HG03060 (cell line): ENCODE measurements around the gene MAPK13.

Experiments used
- ATAC-seq: cut with Tn5 transposase; IDR thresholded peaks from one replicate; pipeline ENCODE4 v1.9.1; 2021; ENCODE audit warnings: low read depth, moderate number of reproducible peaks; ENCODE audit not compliant: unreplicated experiment

MAPK13 gene

GRCh38 chr6:36142971-36143838 is 12.9 kb downstream of the MAPK13 start:
- ATAC-seq, result no peak

DNA sequence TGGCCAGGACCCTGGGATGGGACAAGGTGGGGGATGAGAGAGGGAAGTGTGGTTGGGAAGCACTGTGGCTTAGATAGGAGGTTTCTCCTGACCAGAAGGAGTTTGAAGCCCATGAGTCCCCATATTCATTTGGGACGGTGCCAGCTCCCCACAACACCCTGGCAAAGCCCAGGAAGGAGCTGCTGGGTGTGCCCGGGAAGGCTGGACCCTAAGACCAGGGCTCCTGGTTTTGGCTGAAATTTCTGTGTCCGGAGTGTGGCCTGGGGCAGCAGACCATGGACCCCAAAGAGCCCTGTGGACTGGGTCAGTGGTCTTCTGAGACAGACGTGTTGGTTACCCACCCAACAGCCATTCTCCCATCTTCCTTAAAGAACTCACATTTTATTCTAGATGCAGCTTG is 15.2 kb downstream of the MAPK13 start:
- ATAC-seq, result no peak

DNA sequence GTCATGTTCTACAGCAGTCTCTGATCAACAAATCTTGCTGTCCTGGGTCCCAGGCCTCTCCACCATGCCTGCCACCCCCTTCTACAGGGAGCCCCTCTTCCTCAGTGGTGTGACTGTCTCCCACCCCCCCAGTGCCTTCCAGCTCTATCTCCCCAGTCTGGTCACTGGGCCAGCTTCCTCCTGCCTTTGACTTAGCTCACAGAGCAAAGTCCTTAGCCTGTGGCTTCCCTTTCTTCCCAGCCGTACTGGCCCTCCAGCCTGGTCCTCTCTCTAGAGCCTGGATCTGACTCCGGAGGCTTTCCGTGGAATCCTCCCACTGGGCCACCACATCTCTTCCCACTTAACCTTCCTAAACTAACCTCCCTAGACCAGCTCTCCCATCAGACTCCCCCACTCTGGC is 17.0 kb downstream of the MAPK13 start:
- ATAC-seq, result no peak

DNA sequence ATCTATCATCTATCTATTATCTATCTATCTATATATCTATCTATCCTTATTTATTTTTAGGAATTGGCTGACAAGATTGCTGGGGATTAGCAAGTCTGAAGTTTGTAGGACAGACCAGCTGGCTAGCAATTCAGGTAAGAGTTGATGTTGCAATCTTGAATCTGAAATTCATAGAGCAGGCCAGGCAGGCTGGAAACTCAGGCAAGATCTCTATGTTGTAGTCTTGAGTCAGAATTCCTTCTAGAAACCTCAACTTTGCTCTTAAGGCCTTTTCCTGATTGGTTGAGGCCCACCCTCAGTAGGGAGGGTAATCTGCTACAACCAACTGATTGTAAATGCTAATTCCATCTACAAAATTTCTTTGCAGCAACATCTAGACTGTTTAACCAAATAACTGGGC is 19.2 kb downstream of the MAPK13 start:
- no peak for ATAC-seq

DNA sequence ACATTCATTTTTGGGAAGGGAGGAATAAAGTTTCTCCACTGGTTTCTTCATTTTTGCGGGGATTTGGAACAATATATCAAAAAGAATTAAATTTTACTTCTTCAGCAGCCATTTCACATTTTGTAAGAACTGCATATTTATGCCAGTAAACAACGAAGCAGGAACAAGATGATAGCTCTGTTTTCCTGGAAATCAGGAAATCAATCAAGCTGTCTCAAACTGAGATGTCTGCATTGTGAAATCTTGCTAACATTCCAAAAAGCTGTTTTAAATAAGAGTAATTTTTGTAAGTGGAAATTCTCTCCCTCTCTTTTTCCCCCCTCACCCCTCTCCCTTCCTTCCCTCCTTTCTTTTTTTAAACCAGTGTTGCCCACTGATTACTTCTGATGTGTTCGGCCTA is 20.0 kb downstream of the MAPK13 start:
- no peak for ATAC-seq

DNA sequence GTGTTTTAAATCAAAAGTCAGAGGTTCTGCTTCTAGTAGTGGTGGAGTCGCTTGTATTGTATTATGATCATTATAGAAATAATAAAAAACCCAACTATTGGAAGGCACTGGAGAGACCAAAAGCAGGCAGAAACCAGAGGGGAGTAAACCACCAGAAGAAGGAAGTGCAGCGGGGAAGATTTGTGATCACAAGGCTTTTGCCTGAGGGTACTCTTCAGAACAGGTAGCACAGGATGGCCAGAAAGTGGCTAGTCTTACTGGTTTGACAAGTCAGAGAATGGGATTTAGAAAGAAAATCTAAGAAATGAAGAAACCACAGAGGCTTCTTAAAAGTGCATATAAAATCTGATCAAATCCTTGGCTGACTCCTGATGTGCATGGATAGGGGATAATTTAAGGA is 24.0 kb downstream of the MAPK13 start:
- no peak for ATAC-seq

- no peak for ATAC-seq
These were observed 25.3 kb downstream of the MAPK13 start for GRCh38 chr6:36155662-36156061.

DNA sequence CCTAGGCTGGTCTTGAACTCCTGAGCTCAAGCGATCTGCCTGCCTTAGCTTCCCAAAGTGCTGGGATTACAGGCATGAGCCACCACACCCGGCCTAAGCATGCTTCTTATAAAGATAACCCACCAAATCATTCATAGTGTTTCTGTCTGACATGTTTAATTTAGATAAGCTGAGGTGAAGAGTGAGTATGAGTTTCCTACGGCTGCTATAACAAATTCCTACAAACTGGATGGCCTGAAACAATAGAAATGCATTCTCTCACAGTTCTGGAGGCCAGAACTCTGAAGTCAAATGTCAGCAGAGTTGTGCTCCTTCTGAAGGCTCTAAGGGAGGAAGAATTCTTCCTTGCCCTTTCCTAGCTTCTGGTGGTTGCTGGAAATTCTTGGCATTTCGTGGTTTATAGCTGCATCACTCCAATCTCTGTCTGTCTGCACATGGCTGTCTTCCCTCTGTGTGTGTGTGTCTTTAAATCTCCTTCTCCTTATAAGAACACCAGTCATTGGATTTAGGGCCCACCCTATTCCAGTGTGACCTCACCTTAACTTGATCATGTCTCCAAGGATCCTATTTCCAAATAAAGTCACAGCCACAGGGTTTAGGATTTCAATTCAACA is 29.9 kb downstream of the MAPK13 start:
- ATAC-seq, result no peak

DNA sequence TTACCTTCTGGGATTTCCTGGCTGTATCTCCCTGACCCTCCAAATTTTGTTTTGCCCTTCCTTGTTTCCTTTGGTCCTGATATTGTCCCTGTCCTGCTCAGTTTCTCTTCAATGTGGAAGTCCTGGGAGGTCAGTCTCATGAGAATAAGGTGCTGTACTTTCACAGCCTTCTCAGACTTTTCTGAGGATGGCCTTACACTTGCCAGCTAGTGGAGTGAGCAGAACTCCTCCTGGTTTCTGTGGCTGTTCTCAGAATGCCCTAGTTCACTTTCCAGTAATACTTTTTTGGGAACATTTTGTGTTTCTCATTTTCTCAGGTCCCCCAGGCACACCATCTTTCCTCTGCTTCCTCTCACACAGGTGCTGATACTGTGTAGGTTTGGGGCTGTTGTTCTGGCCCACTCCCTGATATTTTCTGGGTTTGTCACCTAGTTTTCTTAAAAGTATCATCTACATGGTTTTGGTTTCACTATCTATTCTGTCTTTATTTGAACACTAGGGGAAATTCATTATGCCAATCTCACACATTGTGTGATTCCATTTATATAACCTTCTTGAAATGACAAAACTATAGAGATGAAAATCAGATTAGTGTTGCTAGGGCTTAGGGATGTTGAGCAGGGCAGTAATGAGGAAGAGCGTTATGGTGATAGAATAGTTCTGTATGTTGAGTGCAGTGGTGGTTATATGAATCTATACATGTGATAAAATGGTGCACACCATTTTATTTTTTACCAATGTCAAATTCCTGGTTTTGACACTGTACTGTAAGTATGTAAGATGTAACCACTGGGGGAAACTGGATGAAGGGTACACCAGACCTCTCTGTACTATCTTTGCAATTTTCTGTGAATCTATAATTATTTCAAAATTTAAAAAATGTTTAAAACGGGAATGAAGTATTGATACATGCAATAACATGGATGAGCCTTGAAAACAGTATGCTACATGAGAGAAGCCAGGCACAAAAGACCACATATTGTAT is 39.0 kb downstream of the MAPK13 start:
- no peak for ATAC-seq

GRCh38 chr6:36170704-36171103 is 40.4 kb downstream of the MAPK13 start:
- no peak for ATAC-seq

DNA sequence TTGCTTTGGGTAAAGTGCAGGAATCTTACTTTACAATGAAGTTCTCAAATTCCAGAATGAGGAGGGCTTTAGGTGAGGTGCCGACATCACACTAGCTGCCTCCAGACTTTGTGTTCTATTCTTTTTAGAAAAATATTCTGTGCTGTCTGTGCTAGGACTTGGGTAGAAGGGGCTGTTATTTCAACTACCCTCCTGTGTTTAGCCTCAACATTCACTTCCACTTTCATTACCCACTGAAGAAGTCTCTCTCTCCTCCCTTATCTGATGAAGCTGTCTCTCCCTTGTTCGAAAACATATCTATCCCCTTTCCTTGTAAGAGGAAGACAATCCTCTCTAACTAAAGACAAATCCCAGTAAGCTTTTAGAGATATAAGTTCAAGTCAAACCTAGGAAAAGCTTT is 41.3 kb downstream of the MAPK13 start:
- no peak for ATAC-seq

GRCh38 chr6:36177166-36177565 is 46.9 kb downstream of the MAPK13 start:
- ATAC-seq, result no peak

- ATAC-seq, result no peak
These were observed 48.2 kb downstream of the MAPK13 start for GRCh38 chr6:36178544-36178943.

GRCh38 chr6:36180126-36180525 is 49.8 kb downstream of the MAPK13 start:
- ATAC-seq, result no peak

- ATAC-seq, result no peak
These were observed 54.0 kb downstream of the MAPK13 start for GRCh38 chr6:36184311-36184710.

- no peak for ATAC-seq
These were observed 55.9 kb downstream of the MAPK13 start for GRCh38 chr6:36186199-36186598.

GRCh38 chr6:36187446-36187845 is 57.1 kb downstream of the MAPK13 start:
- no peak for ATAC-seq
